GM18868 (cell line): ENCODE measurements around the gene ST7L.

ENCODE experiments used
- ATAC-seq: cut with Tn5 transposase; IDR thresholded peaks from one replicate; pipeline ENCODE4 v1.9.1; 2021; ENCODE audit warnings: mild to moderate bottlenecking, moderate library complexity; ENCODE audit not compliant: unreplicated experiment

Gene ST7L

GRCh38 chr1:112548547-112548946 lies 70.4 kb downstream of the ST7L start:
- no peak for ATAC-seq

GRCh38 chr1:112546076-112546475 lies 72.9 kb downstream of the ST7L start:
- ATAC-seq = no peak

GRCh38 chr1:112544751-112545150 lies 74.2 kb downstream of the ST7L start:
- ATAC-seq = no peak

DNA sequence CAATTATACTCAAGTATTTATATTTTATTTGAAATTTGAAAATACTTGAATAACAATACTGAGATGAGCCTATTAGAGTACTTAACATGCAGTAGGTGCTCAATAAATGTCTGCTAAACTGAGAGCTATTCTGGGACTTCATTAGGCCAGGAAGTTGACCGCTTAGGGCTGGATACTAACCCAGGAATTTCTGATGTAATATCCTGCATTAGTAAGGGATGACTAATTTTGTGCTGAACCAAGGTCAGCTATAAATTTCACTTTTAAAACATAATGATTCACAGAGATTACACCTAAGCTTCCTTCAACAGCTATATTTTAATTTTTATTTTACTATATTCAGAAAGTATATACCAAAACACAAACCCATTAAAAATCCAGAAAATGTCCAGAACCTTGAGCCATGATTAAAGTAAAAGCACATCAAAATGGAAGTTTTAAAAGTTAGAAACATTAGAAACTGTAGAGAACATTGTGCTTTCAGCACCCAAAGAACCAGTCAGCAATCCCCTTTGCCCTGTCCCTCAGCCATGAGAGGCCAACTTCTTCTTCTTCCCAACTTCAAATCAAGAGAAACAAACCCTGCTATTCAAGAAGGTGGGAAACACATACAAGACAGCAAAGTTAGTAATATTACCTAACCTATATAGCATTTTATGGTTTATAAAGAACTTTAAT lies 74.8 kb downstream of the ST7L start:
- no peak for ATAC-seq

- no peak for ATAC-seq
These were observed 76.6 kb downstream of the ST7L start for GRCh38 chr1:112542206-112542973.

- no peak for ATAC-seq
These were observed 77.6 kb downstream of the ST7L start for GRCh38 chr1:112541299-112541698.

- ATAC-seq = no peak
These were observed 78.6 kb downstream of the ST7L start for GRCh38 chr1:112540226-112540794.

GRCh38 chr1:112538883-112539282 lies 80.1 kb downstream of the ST7L start:
- no peak for ATAC-seq

GRCh38 chr1:112537456-112537855 lies 81.5 kb downstream of the ST7L start:
- no peak for ATAC-seq

DNA sequence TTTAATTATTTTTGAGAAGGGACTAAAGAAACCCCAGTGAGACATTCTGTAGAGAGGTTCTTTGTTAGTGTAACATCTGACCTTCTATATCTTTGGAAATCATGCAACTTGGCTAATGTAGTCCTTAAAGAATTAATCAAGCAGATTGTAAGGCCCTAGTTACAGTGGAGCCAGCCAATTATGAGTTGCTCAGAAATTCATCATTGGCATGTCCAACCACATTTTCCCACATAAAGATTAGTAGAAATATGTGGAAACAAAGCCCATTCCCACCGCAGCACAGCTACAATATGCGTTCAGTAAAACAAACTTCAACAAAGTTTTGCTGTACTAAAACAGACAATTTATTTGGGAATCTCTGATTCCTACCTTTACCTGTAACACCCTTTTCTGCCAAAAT lies 82.4 kb downstream of the ST7L start:
- ATAC-seq = no peak

DNA sequence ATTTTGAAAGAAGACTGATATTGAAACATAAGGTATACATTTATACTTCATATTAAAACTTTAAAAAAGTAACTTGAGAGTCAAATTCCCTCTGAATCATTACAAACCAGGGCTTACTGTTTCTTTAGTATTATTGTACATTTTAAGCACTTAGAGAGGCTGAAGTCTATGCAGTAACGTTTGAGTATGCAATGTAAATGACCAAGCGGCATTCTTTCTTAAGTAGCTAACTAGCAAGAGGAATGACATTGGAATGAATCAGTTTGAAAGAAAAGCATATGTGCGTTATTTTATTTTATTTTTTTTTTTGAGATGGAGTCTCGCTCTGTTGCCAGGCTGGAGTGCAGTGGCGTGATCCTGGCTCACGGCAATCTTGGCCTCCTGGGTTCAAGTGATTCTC lies 85.9 kb downstream of the ST7L start:
- no peak for ATAC-seq

GRCh38 chr1:112532064-112532463 lies 86.9 kb downstream of the ST7L start:
- ATAC-seq = no peak

GRCh38 chr1:112530832-112531231 lies 88.1 kb downstream of the ST7L start:
- ATAC-seq = no peak

GRCh38 chr1:112529301-112529700 lies 89.6 kb downstream of the ST7L start:
- no peak for ATAC-seq

DNA sequence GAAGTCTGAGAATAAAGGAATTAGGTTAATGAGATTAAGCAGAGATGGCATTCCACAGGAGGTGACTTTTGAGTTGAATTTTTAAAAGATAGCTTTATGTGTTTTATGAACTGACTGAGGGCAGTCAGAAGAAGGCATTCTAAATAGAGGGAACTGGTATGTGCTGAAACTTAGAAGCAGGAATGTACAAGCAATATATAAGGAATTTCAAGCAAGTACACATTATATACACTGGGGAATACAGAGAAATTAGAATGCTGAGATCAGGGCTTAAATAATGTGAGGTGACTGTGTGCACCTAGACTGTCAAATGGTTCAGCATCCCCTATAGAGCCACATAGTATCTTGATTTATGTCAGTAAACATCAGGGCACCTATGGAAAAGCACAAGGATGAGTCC lies 90.9 kb downstream of the ST7L start:
- no peak for ATAC-seq

- no peak for ATAC-seq
These were observed 91.5 kb downstream of the ST7L start for GRCh38 chr1:112527266-112528010.

GRCh38 chr1:112524986-112525385 lies 94.0 kb downstream of the ST7L start:
- ATAC-seq = no peak

- ATAC-seq = no peak
These were observed 94.7 kb downstream of the ST7L start for GRCh38 chr1:112524251-112524650.

DNA sequence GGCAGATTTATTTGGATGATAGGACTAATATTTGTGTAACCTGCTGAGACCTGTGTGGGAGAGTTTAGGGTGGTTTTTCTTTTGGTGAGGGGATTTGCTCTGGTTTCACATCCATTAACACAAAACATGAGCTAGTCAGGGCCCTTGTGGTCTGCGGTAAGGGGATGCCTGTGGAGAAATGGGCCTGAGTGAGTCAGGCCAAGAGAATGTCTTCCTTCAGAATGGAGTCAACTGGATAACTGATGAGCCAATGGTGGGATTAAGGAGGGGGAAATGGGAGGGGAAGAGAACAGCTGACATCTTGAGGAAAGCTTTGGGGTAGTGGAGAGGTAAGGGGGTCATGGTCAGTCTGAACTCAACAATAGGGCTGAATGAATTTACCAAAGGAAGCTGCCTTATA lies 96.3 kb downstream of the ST7L start:
- no peak for ATAC-seq

DNA sequence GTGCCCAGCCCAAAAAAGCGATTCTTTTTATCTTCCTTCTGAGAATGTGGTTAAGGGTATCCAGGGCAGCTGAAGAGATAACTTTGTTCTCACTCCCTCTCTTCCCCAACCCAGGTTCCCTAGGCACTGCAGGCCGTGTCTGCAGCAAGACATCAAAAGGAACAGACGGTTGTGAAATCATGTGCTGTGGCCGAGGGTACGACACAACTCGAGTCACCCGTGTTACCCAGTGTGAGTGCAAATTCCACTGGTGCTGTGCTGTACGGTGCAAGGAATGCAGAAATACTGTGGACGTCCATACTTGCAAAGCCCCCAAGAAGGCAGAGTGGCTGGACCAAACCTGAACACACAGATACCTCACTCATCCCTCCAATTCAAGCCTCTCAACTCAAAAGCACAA lies 98.8 kb downstream of the ST7L start:
- no peak for ATAC-seq

- ATAC-seq = no peak
These were observed 100.8 kb downstream of the ST7L start for GRCh38 chr1:112518186-112518585.

DNA sequence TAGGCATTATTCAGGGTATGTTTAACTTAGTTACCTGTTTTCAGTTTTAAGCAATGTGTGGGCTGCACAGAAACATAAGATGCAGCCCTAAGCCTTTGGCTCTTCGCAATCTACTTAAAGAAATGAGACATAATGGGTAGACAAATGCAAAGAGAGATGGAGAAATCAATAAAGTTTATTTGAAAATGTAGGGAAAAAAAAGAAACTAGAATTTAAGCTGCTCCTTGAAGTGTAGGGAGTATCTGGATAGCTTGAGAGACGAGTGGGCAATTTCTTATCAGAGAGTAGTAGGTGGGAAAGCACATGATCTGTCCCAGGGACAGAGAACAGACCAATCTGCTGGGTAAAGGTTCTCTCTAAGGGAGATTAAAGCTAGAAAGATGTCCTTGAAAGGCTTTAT lies 101.3 kb downstream of the ST7L start:
- ATAC-seq = no peak
